NK-92 treated with Interleukin-12 subunit alpha and Interleukin-12 subunit beta, amount 100 ng/mL, for 24 hours (cell line): ENCODE results near the gene NF1.
"Not testable (repeated sequence)": the region's sequence is repeated elsewhere in the genome, so short reads cannot be mapped to it uniquely, and the experiment has no call there.

ENCODE experiments used
- DNase-seq: peaks from one replicate; lab custom pipeline; 2025; lab: John Stamatoyannopoulos, UW

Gene NF1

GRCh38 chr17:31260151-31260550 lies 165.4 kb downstream of the NF1 start:
- DNase-seq = no peak

GRCh38 chr17:31261601-31262000 lies 166.8 kb downstream of the NF1 start:
- DNase-seq = no peak

DNA sequence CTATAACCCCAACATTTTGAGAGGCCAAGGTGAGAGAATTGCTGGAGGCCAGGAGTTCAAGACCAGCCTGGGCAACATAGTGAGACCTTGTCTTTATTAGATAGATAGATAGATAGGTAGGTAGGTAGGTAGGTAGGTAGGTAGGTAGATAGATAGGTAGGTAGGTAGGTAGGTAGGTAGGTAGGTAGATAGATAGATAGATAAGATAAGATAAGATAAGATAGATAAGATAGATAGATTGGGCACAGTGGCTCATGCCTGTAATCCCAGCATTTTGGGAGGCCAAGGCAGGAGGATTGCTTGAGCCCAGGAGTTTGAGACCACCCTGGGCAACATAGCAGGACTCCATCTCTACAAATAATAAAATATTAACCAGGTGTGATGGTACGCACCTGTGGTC lies 168.1 kb downstream of the NF1 start:
- DNase-seq = not testable (repeated sequence)

- no peak for DNase-seq
These were observed 171.3 kb downstream of the NF1 start for GRCh38 chr17:31266042-31266441.

- no peak for DNase-seq
These were observed 174.3 kb downstream of the NF1 start for GRCh38 chr17:31269036-31269577.

DNA sequence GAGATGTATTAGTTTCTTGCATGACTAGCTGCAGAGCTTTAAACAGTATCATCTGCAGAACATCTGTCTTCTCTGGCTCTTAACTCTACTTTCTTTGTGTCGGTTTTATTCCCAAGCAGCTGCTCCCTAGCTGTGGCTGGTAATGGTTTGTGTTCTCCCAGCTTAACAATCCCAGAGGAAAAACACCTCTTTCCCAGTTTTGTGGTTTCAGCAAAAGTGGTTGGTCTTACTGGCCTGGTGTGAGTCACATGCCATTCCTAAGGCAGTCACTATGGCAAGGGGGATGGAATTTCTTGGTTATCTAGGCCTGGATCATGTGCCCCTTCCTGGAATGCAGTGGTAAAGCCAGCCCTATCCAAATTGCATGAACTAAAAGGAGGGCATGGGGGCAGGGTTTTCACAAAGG lies 174.8 kb downstream of the NF1 start:
- DNase-seq = no peak

- DNase-seq = no peak
These were observed 177.5 kb downstream of the NF1 start for GRCh38 chr17:31272236-31272635.

DNA sequence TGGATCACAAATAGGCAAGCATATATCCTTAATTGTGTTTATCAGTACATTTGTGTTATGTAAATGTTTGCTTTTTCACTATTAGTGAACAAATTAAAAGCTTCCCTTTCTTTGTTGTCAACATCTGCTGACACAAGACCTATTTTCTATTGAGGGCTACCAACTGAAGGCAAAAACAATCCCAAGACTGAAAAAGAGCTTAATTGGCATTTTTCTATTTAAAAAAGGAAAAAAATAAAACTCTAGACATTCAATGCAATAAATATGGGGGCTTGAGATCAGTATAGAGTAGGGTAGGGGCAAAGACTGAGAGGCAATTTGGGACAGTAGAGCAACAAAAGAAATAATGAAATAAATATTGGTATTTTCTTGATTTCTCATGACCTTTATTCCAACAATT lies 178.0 kb downstream of the NF1 start:
- no peak for DNase-seq

- no peak for DNase-seq
These were observed 178.7 kb downstream of the NF1 start for GRCh38 chr17:31273516-31273915.

DNA sequence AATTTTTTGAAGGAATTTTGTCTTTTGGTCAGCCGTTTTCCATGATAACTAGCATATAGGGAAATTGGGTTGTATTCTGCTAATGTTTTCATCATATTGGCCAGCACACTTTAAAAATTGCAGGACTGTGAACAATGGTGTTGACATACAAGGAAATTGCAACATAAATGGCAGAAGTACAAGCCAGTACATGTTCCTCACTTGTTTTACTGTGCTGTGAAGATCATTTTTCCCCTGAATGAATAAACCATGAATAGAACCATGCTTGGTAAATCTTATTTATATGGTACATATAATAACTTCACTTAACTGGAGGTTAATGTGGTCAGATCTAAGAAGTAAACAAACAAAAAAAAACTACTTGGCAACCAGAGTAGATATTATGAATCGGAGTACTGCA lies 179.5 kb downstream of the NF1 start:
- no peak for DNase-seq

DNA sequence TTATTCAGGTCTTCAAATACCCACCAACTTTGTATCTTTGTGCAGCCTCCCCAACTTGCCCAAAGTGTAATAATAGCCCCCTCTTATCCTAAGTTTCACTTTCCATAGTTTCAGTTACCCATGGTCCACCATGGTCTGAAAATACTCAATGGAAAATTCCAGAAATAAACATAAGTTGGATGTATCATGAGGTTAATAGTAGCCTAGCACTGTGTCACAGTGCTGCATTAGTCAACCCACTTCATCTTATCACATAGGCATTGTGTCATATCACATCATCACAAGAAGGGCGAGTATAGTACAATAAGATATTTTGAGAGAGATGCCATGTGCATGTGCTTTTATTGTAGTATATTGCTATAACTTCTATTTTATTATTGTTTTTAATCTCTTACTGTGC lies 180.3 kb downstream of the NF1 start:
- no peak for DNase-seq

DNA sequence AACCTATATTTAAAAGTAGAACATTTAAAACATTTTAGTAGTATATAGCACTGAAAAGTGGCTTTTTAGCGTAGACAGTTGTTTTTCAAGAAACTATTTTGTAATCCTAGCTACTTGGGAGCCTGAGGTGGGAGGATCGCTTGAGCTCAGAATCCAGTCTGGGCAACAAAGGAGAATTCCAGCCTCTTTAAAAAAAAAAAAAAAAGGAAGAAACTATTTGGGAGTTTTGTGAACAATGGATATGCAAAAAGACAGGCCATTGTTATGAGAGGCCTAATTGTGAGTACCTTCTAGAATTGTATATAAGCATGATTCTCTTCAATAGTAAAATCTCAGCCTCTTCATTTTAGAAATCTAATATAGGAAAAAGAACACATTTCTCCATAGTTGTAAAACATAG lies 184.6 kb downstream of the NF1 start:
- DNase-seq = no peak

DNA sequence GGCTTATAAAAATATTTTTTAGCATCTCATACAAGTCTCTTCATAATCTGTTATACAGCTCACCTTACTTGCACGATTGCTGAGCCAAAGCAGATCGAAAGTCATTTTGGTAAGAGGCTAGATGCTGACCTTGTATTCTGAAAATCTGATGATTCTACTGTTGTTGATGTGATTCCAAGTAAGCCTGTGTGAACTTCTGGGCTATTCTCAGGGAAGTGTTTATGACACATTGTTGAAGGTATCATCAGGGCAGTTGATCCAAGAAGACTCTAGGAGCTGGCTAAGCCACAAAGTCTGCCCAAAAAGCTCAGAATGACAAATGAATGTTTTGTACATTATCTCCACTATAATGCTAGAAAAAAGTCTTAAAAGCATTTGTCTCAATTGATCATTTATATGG lies 186.3 kb downstream of the NF1 start:
- no peak for DNase-seq

DNA sequence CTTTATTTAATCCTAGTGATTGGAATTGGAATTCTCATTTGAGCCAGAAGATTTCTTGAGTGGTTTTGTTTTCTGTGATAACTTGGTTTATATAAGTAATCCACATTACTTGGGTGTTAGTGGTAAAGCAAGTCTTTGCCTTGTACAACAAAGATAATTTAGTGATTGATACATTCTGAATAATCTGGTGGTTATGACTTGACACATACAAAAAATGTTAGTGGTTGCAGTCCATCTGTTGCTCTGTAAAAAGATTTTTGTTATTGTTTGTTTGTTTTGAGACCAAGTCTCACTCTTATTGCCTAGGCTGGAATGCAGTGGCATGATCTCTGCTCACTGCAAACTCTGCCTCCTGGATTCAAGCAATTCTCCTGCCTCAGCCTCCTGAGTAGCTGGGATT lies 189.1 kb downstream of the NF1 start:
- no peak for DNase-seq

- no peak for DNase-seq
These were observed 191.8 kb downstream of the NF1 start for GRCh38 chr17:31286587-31286986.

DNA sequence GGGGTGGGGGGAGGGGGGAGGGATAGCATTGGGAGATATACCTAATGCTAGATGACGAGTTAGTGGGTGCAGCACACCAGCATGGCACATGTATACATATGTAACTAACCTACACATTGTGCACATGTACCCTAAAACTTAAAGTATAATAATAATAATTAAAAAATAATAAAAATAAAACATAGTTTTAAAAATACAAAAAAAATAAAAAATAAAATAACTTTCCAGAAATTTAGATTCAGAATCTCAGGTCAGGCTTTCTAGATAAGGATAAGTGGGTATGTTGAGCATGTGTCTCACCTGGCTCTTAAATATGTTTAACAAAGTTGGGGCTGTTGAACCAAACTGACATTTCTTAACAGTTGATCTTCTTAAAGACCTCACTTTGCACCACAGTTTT lies 193.2 kb downstream of the NF1 start:
- DNase-seq = not testable (repeated sequence)

GRCh38 chr17:31289790-31290189 lies 195.0 kb downstream of the NF1 start:
- DNase-seq = no peak

DNA sequence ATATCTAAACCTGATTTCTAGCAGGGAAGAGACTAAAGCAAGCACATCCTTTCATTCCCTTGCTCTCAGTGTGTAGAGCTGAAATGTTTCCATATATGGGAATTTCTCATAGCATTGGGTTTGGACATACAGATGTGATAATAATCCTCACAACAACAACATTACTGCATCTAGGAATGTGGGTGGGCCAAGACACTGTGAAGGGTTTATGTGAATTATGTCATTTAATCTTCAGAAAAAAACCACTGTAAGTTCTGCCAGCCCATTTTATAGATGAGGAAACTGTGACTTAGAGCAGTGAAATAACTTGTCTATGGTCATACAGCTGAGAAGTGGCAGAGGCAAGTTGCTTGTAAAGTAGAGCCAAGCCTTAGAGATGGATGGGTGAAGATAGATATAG lies 197.0 kb downstream of the NF1 start:
- no peak for DNase-seq

- DNase-seq = no peak
These were observed 198.8 kb downstream of the NF1 start for GRCh38 chr17:31293581-31293980.

- no peak for DNase-seq
These were observed 199.5 kb downstream of the NF1 start for GRCh38 chr17:31294231-31294630.

GRCh38 chr17:31294820-31295488 lies 200.2 kb downstream of the NF1 start:
- no peak for DNase-seq

DNA sequence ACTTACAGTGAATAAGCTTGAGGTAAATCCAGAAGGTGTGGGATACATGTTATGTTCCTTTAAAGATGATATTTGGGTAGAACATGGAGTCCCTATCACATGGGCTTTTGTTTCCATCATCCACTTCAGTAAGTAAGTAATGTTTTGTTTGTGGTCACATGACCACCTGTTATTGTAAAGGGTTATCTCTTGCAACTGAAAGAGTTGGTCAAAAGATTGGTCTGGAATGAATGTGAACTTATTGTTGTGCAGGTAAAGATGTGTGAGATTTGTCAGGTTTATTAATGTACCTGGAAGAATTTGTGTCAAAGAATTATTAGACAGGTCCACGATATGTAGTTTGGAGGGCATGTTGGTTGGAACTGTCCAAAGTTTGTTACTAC lies 200.7 kb downstream of the NF1 start:
- no peak for DNase-seq

GRCh38 chr17:31296142-31296541 lies 201.4 kb downstream of the NF1 start:
- DNase-seq = no peak

- no peak for DNase-seq
These were observed 202.3 kb downstream of the NF1 start, which contains the start of gene OMG for GRCh38 chr17:31297090-31297489. OMG (minus strand) TSS chr17:31297239; CDS start chr17:31296331, 908 bp downstream.
